ENCODE measurements around the gene SF3A2. TPM values are rescaled to one million over a fixed set of nuclear protein-coding genes. Genes with fewer than 3 reads are reported as not detected.
A peak's percentile ranks its signal among the peaks of the same experiment; 100 is the strongest.

The SF3A2 gene
- total and polyA plus RNA-seq, 3 experiments from 2014 or later = 36.2 to 138 (median 131) TPM

GRCh38 chr19:2217591-2217990 is 19.0 kb upstream of the SF3A2 start:
- no peaks in the 10 kb centered on the region for H3K36me3 ChIP-seq (ENCODE audit: insufficient read depth, low read length)

GRCh38 chr19:2219726-2220125 is 16.9 kb upstream of the SF3A2 start:
- no peaks in the 10 kb centered on the region for H3K9me3 Mint-ChIP-seq
- Histone ChIP-seq H3K9me3 (ENCODE audit: low read length) (no peaks in the 10 kb centered on the region), H3K4me1 (ENCODE audit: insufficient read depth, low read length) (no peaks in the 10 kb centered on the region), H3K27me3 (ENCODE audit: insufficient read depth, low read length, poor library complexity, severe bottlenecking) (no peaks in the 10 kb centered on the region), H3K4me3 (ENCODE audit: low read length) (no peak overlapping the region), H3K36me3 (ENCODE audit: insufficient read depth, low read length) (no peaks in the 10 kb centered on the region), H3K27ac (ENCODE audit: low read depth, low read length) (no peak overlapping the region)
- POLR2A ChIA-PET = no interaction called here
- H3K4me3 Mint-ChIP-seq = no peak overlapping the region
- H3K36me3 Mint-ChIP-seq = peaks cover 0 to 67% (median 1%) of the 10 kb centered on the region in 3 donors
- peaks cover 10 to 12% (median 12%) of the 10 kb centered on the region in 3 donors for H3K4me1 Mint-ChIP-seq
- H3K27ac Mint-ChIP-seq = no peak overlapping the region
- CTCF ChIA-PET = no interaction called here
- DNase-seq = no peak
- no peaks in the 10 kb centered on the region for H3K27me3 Mint-ChIP-seq

More at GRCh38 chr19:2217591-2217990, 19.0 kb upstream of the SF3A2 start:
- no peak overlapping the region for H3K27ac Mint-ChIP-seq
- no peak overlapping the region for H3K4me3 Mint-ChIP-seq
- POLR2A ChIA-PET = no interaction called here
- no peaks in the 10 kb centered on the region for H3K27me3 Mint-ChIP-seq
- Histone ChIP-seq H3K4me3 (ENCODE audit: low read length) (no peak overlapping the region), H3K27ac (ENCODE audit: low read depth, low read length) (no peak overlapping the region), H3K9me3 (ENCODE audit: low read length) (no peaks in the 10 kb centered on the region), H3K27me3 (ENCODE audit: insufficient read depth, low read length, poor library complexity, severe bottlenecking) (no peaks in the 10 kb centered on the region), H3K4me1 (ENCODE audit: insufficient read depth, low read length) (no peaks in the 10 kb centered on the region)
- no peak for DNase-seq
- peaks cover 0 to 69% (median 1%) of the 10 kb centered on the region in 3 donors for H3K36me3 Mint-ChIP-seq
- CTCF ChIA-PET = interaction anchor here (1.4 kb wide), 1 partner anchor 57 kb away, joined by 3 read pairs; no protein-coding TSS in a partner anchor
- H3K4me1 Mint-ChIP-seq = no peaks in the 10 kb centered on the region
- no peaks in the 10 kb centered on the region for H3K9me3 Mint-ChIP-seq

GRCh38 chr19:2221250-2221831 is 15.3 kb upstream of the SF3A2 start:
- POLR2A ChIA-PET = interaction anchor here (0.7 kb wide), 1 partner anchor 246 kb away, joined by 3 read pairs; no protein-coding TSS in a partner anchor
- H3K36me3 Mint-ChIP-seq = peaks cover 0 to 67% (median 0%) of the 10 kb centered on the region in 3 donors
- H3K27me3 Mint-ChIP-seq = no peaks in the 10 kb centered on the region
- Histone ChIP-seq H3K27ac (ENCODE audit: low read depth, low read length) (no peak overlapping the region), H3K4me1 (ENCODE audit: insufficient read depth, low read length) (no peaks in the 10 kb centered on the region), H3K36me3 (ENCODE audit: insufficient read depth, low read length) (peaks cover 5% of the 10 kb centered on the region), H3K9me3 (ENCODE audit: low read length) (no peaks in the 10 kb centered on the region), H3K4me3 (ENCODE audit: low read length) (no peak overlapping the region), H3K27me3 (ENCODE audit: insufficient read depth, low read length, poor library complexity, severe bottlenecking) (no peaks in the 10 kb centered on the region)
- DNase-seq = no peak
- no peaks in the 10 kb centered on the region for H3K9me3 Mint-ChIP-seq
- CTCF ChIA-PET = interaction anchor here (1.0 to 1.2 kb wide), 3 partner anchors 70 to 291 kb away, joined by 3 read pairs; partner anchors contain the start of gene AP3D1
- H3K4me3 Mint-ChIP-seq = no peak overlapping the region
- peak overlapping the region in 3 of 8 donors; percentile 51 to 74 (median 71) for H3K27ac Mint-ChIP-seq
- peaks cover 11 to 13% (median 12%) of the 10 kb centered on the region in 3 donors for H3K4me1 Mint-ChIP-seq

GRCh38 chr19:2221918-2222317 is 14.7 kb upstream of the SF3A2 start:
- Histone ChIP-seq H3K4me3 (ENCODE audit: low read length) (no peak overlapping the region), H3K27ac (ENCODE audit: low read depth, low read length) (no peak overlapping the region), H3K36me3 (ENCODE audit: insufficient read depth, low read length) (peaks cover 5% of the 10 kb centered on the region), H3K9me3 (ENCODE audit: low read length) (no peaks in the 10 kb centered on the region), H3K4me1 (ENCODE audit: insufficient read depth, low read length) (no peaks in the 10 kb centered on the region), H3K27me3 (ENCODE audit: insufficient read depth, low read length, poor library complexity, severe bottlenecking) (no peaks in the 10 kb centered on the region)
- Mint-ChIP-seq H3K9me3 (no peaks in the 10 kb centered on the region), H3K4me3 (no peak overlapping the region), H3K27ac (peak overlapping the region in 2 of 8 donors; percentile 50), H3K4me1 (peaks cover 11 to 13% (median 12%) of the 10 kb centered on the region in 3 donors), H3K36me3 (peaks cover 0 to 63% (median 0%) of the 10 kb centered on the region in 3 donors), H3K27me3 (no peaks in the 10 kb centered on the region)
- ChIA-PET CTCF (interaction anchor here (1.0 to 1.2 kb wide), 3 partner anchors 70 to 292 kb away, joined by 3 read pairs; partner anchors contain the start of gene AP3D1), POLR2A (interaction anchor here (0.5 kb wide), 1 partner anchor 66 kb away, joined by 4 read pairs; no protein-coding TSS in a partner anchor)
- DNase-seq = no peak

- Mint-ChIP-seq H3K27me3 (no peaks in the 10 kb centered on the region), H3K4me3 (no peak overlapping the region), H3K36me3 (peaks cover 0 to 60% (median 0%) of the 10 kb centered on the region in 3 donors), H3K4me1 (peaks cover 11 to 13% (median 12%) of the 10 kb centered on the region in 3 donors), H3K9me3 (no peaks in the 10 kb centered on the region), H3K27ac (peak overlapping the region; percentile 38 to 97 (median 95))
- Histone ChIP-seq H3K27ac (ENCODE audit: low read depth, low read length) (no peak overlapping the region), H3K4me1 (ENCODE audit: insufficient read depth, low read length) (no peaks in the 10 kb centered on the region), H3K27me3 (ENCODE audit: insufficient read depth, low read length, poor library complexity, severe bottlenecking) (no peaks in the 10 kb centered on the region), H3K9me3 (ENCODE audit: low read length) (no peaks in the 10 kb centered on the region), H3K4me3 (ENCODE audit: low read length) (no peak overlapping the region), H3K36me3 (ENCODE audit: insufficient read depth, low read length) (peaks cover 5% of the 10 kb centered on the region)
- CTCF ChIA-PET = interaction anchor here (0.7 kb wide), 1 partner anchor 204 kb away, joined by 3 read pairs; no protein-coding TSS in a partner anchor
- POLR2A ChIA-PET = interaction anchor here (0.6 kb wide), 1 partner anchor 239 kb away, joined by 6 read pairs; no protein-coding TSS in a partner anchor
- no peak for DNase-seq
Measured at GRCh38 chr19:2223391-2223790, 13.2 kb upstream of the SF3A2 start.

- no peaks in the 10 kb centered on the region for H3K4me1 ChIP-seq (ENCODE audit: insufficient read depth, low read length)
- H3K27me3 ChIP-seq (ENCODE audit: insufficient read depth, low read length, poor library complexity, severe bottlenecking) = no peaks in the 10 kb centered on the region
- peaks cover 5% of the 10 kb centered on the region for H3K36me3 ChIP-seq (ENCODE audit: insufficient read depth, low read length)
- no peaks in the 10 kb centered on the region for H3K9me3 Mint-ChIP-seq
- no peaks in the 10 kb centered on the region for H3K27me3 Mint-ChIP-seq
- no peak overlapping the region for H3K27ac ChIP-seq (ENCODE audit: low read depth, low read length)
- H3K4me1 Mint-ChIP-seq = peaks cover 11 to 13% (median 12%) of the 10 kb centered on the region in 3 donors
- ChIA-PET CTCF (no interaction called here), POLR2A (no interaction called here)
- H3K9me3 ChIP-seq (ENCODE audit: low read length) = no peaks in the 10 kb centered on the region
- H3K27ac Mint-ChIP-seq = peak overlapping the region; percentile 77 to 97 (median 95)
- H3K36me3 Mint-ChIP-seq = peaks cover 0 to 59% (median 0%) of the 10 kb centered on the region in 3 donors
- H3K4me3 ChIP-seq (ENCODE audit: low read length) = no peak overlapping the region
- DNase-seq = peak in 4 of 5 donors; percentile 50 to 80 (median 63)
- H3K4me3 Mint-ChIP-seq = peak overlapping the region in 3 of 7 donors; percentile 19 to 44 (median 40)
Measured at GRCh38 chr19:2223959-2224358, 12.7 kb upstream of the SF3A2 start.

GRCh38 chr19:2224754-2225349 is 11.8 kb upstream of the SF3A2 start:
- H3K27me3 ChIP-seq (ENCODE audit: insufficient read depth, low read length, poor library complexity, severe bottlenecking) = no peaks in the 10 kb centered on the region
- H3K4me3 ChIP-seq (ENCODE audit: low read length) = no peak overlapping the region
- no peaks in the 10 kb centered on the region for H3K9me3 ChIP-seq (ENCODE audit: low read length)
- POLR2A ChIA-PET = no interaction called here
- CTCF ChIA-PET = no interaction called here
- Mint-ChIP-seq H3K4me1 (peaks cover 11 to 13% (median 12%) of the 10 kb centered on the region in 3 donors), H3K27me3 (no peaks in the 10 kb centered on the region), H3K36me3 (peaks cover 0 to 60% (median 0%) of the 10 kb centered on the region in 3 donors), H3K9me3 (no peaks in the 10 kb centered on the region), H3K4me3 (no peak overlapping the region), H3K27ac (peak overlapping the region in 7 of 8 donors; percentile 11 to 96 (median 95))
- DNase-seq = no peak
- H3K27ac ChIP-seq (ENCODE audit: low read depth, low read length) = no peak overlapping the region
- peaks cover 5% of the 10 kb centered on the region for H3K36me3 ChIP-seq (ENCODE audit: insufficient read depth, low read length)
- H3K4me1 ChIP-seq (ENCODE audit: insufficient read depth, low read length) = no peaks in the 10 kb centered on the region

Measured in CD8-positive, alpha-beta memory T cell (primary cell).